CD8-positive, alpha-beta memory T cell (primary cell): Measurements from ENCODE around the gene FBXO11. TPM values are rescaled to one million over a fixed set of nuclear protein-coding genes. Genes with fewer than 3 reads are reported as not detected.
A peak's percentile ranks its signal among the peaks of the same experiment; 100 is the strongest.

Experiments
- CTCF ChIA-PET: fragments of 350-600 bp; sonication (Branson Sonifier 250); formaldehyde crosslinking; loops from one replicate; lab custom pipeline; 2021; ENCODE audit warnings: antibody characterized with exemption; lab: Charles Lee
- POLR2A ChIA-PET: fragments of 350-600 bp; sonication (Branson Sonifier 250); formaldehyde crosslinking; loops from one replicate; lab custom pipeline; 2021; ENCODE audit warnings: antibody characterized with exemption; lab: Charles Lee
- DNase-seq, 5 donors: peaks; one replicate each; pipeline versions ENCODE4 v3.0.0 to v3.0.0-alpha.2; 2020 to 2022; ENCODE audit warnings: mixed read lengths in 1 of 5
- H3K27ac ChIP-seq: one replicate; pipeline ENCODE4 v1.7.0; 2013; ENCODE audit warnings: low read depth, mild to moderate bottlenecking, low read length, moderate library complexity
- H3K27me3 ChIP-seq: 2 replicates; pipeline ENCODE4 v1.7.0; 2013; ENCODE audit warnings: low read length, mild to moderate bottlenecking; ENCODE audit not compliant: insufficient read depth, poor library complexity, severe bottlenecking
- H3K36me3 ChIP-seq: 2 replicates; pipeline ENCODE4 v1.7.0; 2013; ENCODE audit warnings: mild to moderate bottlenecking, low read length, moderate library complexity; ENCODE audit not compliant: insufficient read depth
- H3K4me1 ChIP-seq: 2 replicates; pipeline ENCODE4 v1.7.0; 2013; ENCODE audit warnings: mild to moderate bottlenecking, low read length, moderate library complexity; ENCODE audit not compliant: insufficient read depth
- H3K4me3 ChIP-seq: 2 replicates; pipeline ENCODE4 v1.7.0; 2013; ENCODE audit warnings: mild to moderate bottlenecking, low read length
- H3K9me3 ChIP-seq: 2 replicates; pipeline ENCODE4 v1.7.0; 2013; ENCODE audit warnings: mild to moderate bottlenecking, low read length
- H3K27ac Mint-ChIP-seq, 8 donors: one replicate each; pipeline ENCODE4 v1.8.0; 2020 to 2021; ENCODE audit warnings: mixed read lengths in 8 of 8, mild to moderate bottlenecking in 6 of 8, inconsistent platforms in 3 of 8, moderate library complexity in 3 of 8
- H3K27me3 Mint-ChIP-seq, 2 donors: one replicate each; pipeline ENCODE4 v1.8.0; 2020 to 2021; ENCODE audit warnings: mixed read lengths in 2 of 2, mild to moderate bottlenecking in 1 of 2, moderate library complexity in 1 of 2
- H3K36me3 Mint-ChIP-seq, 3 donors: one replicate each; pipeline ENCODE4 v1.8.0; 2020 to 2021; ENCODE audit warnings: mixed read lengths in 3 of 3, inconsistent platforms in 1 of 3, mild to moderate bottlenecking in 1 of 3
- H3K4me1 Mint-ChIP-seq, 3 donors: one replicate each; pipeline ENCODE4 v1.8.0; 2020 to 2021; ENCODE audit warnings: mixed read lengths in 3 of 3, inconsistent platforms in 1 of 3, mild to moderate bottlenecking in 1 of 3
- H3K4me3 Mint-ChIP-seq, 7 donors: one replicate each; pipeline ENCODE4 v1.8.0; 2020 to 2021; ENCODE audit warnings: mixed read lengths in 7 of 7, mild to moderate bottlenecking in 6 of 7, moderate library complexity in 4 of 7, inconsistent platforms in 2 of 7
- H3K9me3 Mint-ChIP-seq, 5 donors: one replicate each; pipeline ENCODE4 v1.8.0; 2020 to 2022; ENCODE audit warnings: mixed read lengths in 5 of 5, mild to moderate bottlenecking in 3 of 5, moderate library complexity in 2 of 5, inconsistent platforms in 1 of 5
- polyA plus RNA-seq: library from polyadenylated mRNA; unstranded; fragments of 300-500 nt; fragmentation: Illumina TruSeq; gene quantifications from one replicate; pipeline ENCODE4 v1.2.3, GENCODE V29; 2021
- total RNA-seq, 2 experiments: library from RNA; stranded (reverse); gene quantifications; one replicate each; pipeline ENCODE4 v1.2.3, GENCODE V29; 2021

FBXO11 gene
- total and polyA plus RNA-seq, 3 experiments from 2014 or later: 9.9 to 41.8 (median 41.2) TPM

DNA sequence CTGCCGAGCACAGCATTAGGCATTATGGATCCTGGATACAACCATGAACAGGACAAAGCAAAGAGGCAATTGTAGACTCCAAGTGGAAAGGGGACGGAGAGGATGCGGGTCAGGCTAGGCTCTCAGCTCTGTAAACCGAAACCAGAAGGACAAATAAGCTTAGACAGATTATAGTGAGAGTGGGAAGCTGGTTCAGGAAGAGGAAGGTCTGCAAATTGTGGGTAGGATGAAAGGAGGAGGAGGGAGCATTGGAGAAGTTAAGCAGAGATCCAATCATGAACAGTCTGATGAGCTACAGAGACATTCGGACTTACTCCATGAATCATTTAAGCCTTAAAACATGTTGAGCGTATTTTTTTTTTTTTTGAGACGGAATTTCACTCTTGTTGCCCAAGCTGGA, 120.3 kb downstream of the FBXO11 start:
- Histone ChIP-seq H3K36me3 (no peaks in the 10 kb centered on the region), H3K27ac (no peak overlapping the region), H3K4me3 (no peak overlapping the region), H3K4me1 (peaks cover 19% of the 10 kb centered on the region), H3K9me3 (no peaks in the 10 kb centered on the region), H3K27me3 (no peaks in the 10 kb centered on the region)
- ChIA-PET POLR2A (no interaction called here), CTCF (no interaction called here)
- no peak for DNase-seq
- Mint-ChIP-seq H3K36me3 (peaks cover 0 to 13% (median 4%) of the 10 kb centered on the region in 3 donors), H3K4me1 (peaks cover 21 to 51% (median 22%) of the 10 kb centered on the region in 3 donors), H3K27ac (peak overlapping the region in 5 of 8 donors; percentile 2 to 95 (median 62)), H3K9me3 (no peaks in the 10 kb centered on the region), H3K4me3 (peak overlapping the region in 4 of 7 donors; percentile 15 to 64 (median 36)), H3K27me3 (peaks cover 0 to 2% of the 10 kb centered on the region in 2 donors)

DNA sequence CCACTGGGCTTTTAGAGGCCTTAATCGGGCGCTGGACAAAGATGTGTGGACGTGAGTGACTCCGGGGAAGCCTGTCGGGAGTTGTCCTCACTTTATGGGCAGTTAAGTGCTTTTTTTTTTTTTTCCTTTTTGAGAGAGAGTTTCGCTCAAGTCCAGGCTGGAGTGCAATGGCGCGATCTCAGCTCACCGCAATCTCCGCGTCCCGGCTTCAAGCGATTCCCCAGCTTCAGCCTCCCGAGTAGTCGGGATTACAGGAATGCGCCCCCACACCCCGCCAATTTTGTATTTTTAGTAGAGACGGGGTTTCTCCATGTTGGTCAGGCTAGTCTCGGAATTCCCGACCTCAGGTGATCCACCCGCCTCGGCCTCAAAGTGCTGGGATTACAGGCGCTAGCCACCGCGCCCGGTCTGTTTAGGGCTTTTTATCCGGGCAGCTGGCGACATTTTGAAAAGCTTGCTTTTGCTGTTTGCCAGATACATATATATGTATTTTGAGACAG, 121.9 kb downstream of the FBXO11 start:
- H3K4me1 ChIP-seq: peaks cover 19% of the 10 kb centered on the region
- POLR2A ChIA-PET: no interaction called here
- H3K27ac ChIP-seq: no peak overlapping the region
- CTCF ChIA-PET: interaction anchor here (3.1 kb wide), 1 partner anchor 17 kb away, joined by 19 read pairs; no protein-coding TSS in a partner anchor
- no peaks in the 10 kb centered on the region for H3K36me3 ChIP-seq
- Mint-ChIP-seq H3K36me3 (peaks cover 0 to 5% (median 2%) of the 10 kb centered on the region in 3 donors), H3K27me3 (peaks cover 0 to 2% of the 10 kb centered on the region in 2 donors), H3K4me1 (peaks cover 15 to 41% (median 17%) of the 10 kb centered on the region in 3 donors), H3K4me3 (peak overlapping the region; percentile 89 to 95 (median 90)), H3K27ac (peak overlapping the region in 7 of 8 donors; percentile 24 to 97 (median 91)), H3K9me3 (no peaks in the 10 kb centered on the region)
- peak overlapping the region; percentile 34 for H3K4me3 ChIP-seq
- H3K27me3 ChIP-seq: no peaks in the 10 kb centered on the region
- DNase-seq: no peak
- H3K9me3 ChIP-seq: no peaks in the 10 kb centered on the region

DNA sequence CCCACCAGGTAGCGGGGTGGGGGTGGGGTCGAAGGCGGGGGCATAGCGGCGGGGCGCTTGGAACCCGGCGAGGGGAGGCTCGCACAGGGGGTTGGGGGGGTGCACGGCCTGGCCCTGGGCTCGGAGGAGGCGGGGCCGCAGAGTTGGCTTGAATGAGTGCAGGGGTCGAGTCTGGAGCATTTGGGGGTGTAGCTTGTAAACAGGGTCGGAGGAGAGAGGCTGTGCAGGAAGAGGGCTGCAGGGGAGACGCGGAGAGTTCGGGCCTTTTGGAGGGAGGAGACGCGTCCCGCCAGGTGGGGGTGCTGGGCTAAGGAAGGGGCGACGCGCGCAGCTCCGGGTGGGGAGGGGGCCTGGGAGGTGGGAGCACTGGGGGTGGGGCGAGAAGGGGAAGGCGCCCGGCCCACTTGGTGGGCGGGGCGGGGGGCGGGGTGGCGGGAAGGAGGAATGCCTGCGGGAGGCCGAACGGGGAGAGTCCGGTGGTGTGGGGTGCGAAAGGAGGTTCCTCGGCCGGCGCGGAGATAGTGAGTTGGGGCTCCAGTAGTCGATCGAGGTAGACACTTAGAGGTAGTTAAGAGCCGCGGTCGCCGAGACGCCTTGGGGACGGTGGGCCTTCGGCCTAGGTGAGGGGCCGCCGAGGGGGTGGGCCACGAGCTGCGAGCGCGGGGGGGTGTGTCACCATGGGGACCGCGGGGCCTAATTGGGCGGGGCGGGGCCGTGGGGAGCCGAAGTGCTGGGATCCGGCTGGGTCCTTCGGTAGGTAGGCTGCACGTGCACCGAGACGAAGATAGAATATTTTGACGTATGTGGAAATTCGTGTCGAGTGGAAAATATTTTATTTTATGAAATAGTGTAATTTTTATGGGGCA, 122.6 kb downstream of the FBXO11 start:
- Histone ChIP-seq H3K27ac (peak overlapping the region; percentile 79), H3K9me3 (no peaks in the 10 kb centered on the region), H3K4me1 (peaks cover 19% of the 10 kb centered on the region), H3K4me3 (peak overlapping the region; percentile 90), H3K36me3 (no peaks in the 10 kb centered on the region), H3K27me3 (no peaks in the 10 kb centered on the region)
- Mint-ChIP-seq H3K4me3 (peak overlapping the region; percentile 89 to 95 (median 90)), H3K36me3 (peaks cover 0 to 5% (median 2%) of the 10 kb centered on the region in 3 donors), H3K27me3 (peaks cover 0 to 2% of the 10 kb centered on the region in 2 donors), H3K9me3 (no peaks in the 10 kb centered on the region), H3K4me1 (peaks cover 15 to 41% (median 17%) of the 10 kb centered on the region in 3 donors), H3K27ac (peak overlapping the region; percentile 83 to 97 (median 91))
- ChIA-PET CTCF (interaction anchor here (1.0 to 3.1 kb wide), 4 partner anchors 16 to 321 kb away, joined by 3 to 19 read pairs (median 3); no protein-coding TSS in a partner anchor), POLR2A (interaction anchor here (0.6 to 1.4 kb wide), 3 partner anchors 17 to 116 kb away, joined by 3 to 9 read pairs (median 3); no protein-coding TSS in a partner anchor)
- DNase-seq: peak; percentile 61 to 78 (median 66)

DNA sequence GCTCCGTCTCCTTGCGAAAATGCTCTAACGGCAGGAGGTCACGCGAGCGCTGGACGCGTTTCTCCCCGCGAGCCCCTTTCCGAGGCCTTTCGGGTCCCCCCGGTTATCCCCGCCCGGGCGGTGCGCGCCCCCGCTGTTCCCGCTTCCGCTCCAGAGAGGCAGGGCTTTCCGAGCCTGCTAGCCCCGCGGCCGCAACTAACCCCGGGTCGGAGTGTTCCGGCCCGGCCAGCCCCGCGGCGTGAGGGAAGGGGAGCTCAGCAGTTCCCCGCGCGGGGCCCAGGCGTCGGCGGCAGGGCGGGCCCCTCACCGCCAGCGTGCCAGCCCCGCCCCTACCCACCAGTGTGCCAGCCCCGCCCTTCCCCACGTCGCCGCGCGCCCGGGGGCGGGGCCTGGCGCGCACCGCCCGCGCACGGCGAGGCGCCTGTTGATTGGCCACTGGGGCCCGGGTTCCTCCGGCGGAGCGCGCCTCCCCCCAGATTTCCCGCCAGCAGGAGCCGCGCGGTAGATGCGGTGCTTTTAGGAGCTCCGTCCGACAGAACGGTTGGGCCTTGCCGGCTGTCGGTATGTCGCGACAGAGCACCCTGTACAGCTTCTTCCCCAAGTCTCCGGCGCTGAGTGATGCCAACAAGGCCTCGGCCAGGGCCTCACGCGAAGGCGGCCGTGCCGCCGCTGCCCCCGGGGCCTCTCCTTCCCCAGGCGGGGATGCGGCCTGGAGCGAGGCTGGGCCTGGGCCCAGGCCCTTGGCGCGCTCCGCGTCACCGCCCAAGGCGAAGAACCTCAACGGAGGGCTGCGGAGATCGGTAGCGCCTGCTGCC, 123.4 kb downstream of the FBXO11 start, which contains the start of gene MSH6:
Gene MSH6 (plus strand): TSS at position 475 of the 815 bp plus-strand sequence. CDS start 89 bp downstream, at position 564.
- Mint-ChIP-seq H3K4me1 (peaks cover 15 to 40% (median 17%) of the 10 kb centered on the region in 3 donors), H3K9me3 (no peaks in the 10 kb centered on the region), H3K27me3 (peaks cover 0 to 2% of the 10 kb centered on the region in 2 donors), H3K27ac (peak within 1 kb of the TSS; percentile 83 to 97 (median 91)), H3K36me3 (peaks cover 0 to 5% (median 2%) of the 10 kb centered on the region in 3 donors), H3K4me3 (peak within 1 kb of the TSS; percentile 89 to 95 (median 90))
- H3K27me3 ChIP-seq: no peaks in the 10 kb centered on the region
- peak; percentile 84 to 93 (median 90) for DNase-seq
- ChIA-PET POLR2A (interaction anchor here (0.6 to 1.4 kb wide), 6 partner anchors 18 to 643 kb away, joined by 3 to 9 read pairs (median 3); no protein-coding TSS in a partner anchor), CTCF (interaction anchor here (1.0 to 3.1 kb wide), 6 partner anchors 11 to 322 kb away, joined by 3 to 19 read pairs (median 3); no protein-coding TSS in a partner anchor)
- no peaks in the 10 kb centered on the region for H3K9me3 ChIP-seq
- H3K4me1 ChIP-seq: peaks cover 19% of the 10 kb centered on the region
- H3K27ac ChIP-seq: peak within 1 kb of the TSS; percentile 79
- H3K36me3 ChIP-seq: no peaks in the 10 kb centered on the region
- H3K4me3 ChIP-seq: peak within 1 kb of the TSS; percentile 90

DNA sequence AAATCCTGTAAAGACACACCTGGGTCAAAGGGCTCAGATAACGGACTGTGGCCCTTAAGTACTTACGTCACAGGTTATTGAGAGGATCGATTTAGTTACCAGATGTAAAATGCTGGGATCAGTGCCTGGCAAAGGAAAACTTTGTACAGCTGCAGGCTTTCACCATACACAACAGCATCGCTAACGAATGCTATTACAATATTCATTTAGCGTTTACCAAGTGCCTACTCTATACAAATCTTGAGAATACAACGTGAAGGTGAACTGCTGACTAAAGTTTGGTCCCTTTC, 124.0 kb downstream of the FBXO11 start:
- peak overlapping the region; percentile 70 to 96 (median 86) for H3K27ac Mint-ChIP-seq
- POLR2A ChIA-PET: interaction anchor here (0.6 kb wide), 1 partner anchor 531 kb away, joined by 3 read pairs; no protein-coding TSS in a partner anchor
- H3K27me3 ChIP-seq: no peaks in the 10 kb centered on the region
- peaks cover 19% of the 10 kb centered on the region for H3K4me1 ChIP-seq
- no peaks in the 10 kb centered on the region for H3K36me3 ChIP-seq
- H3K9me3 Mint-ChIP-seq: no peaks in the 10 kb centered on the region
- H3K27me3 Mint-ChIP-seq: peaks cover 0 to 2% of the 10 kb centered on the region in 2 donors
- peaks cover 15 to 35% (median 17%) of the 10 kb centered on the region in 3 donors for H3K4me1 Mint-ChIP-seq
- peaks cover 0 to 5% (median 2%) of the 10 kb centered on the region in 3 donors for H3K36me3 Mint-ChIP-seq
- peak overlapping the region; percentile 79 for H3K27ac ChIP-seq
- CTCF ChIA-PET: interaction anchor here (1.0 to 3.1 kb wide), 3 partner anchors 11 to 16 kb away, joined by 3 to 19 read pairs (median 4); no protein-coding TSS in a partner anchor
- no peaks in the 10 kb centered on the region for H3K9me3 ChIP-seq
- H3K4me3 ChIP-seq: peak overlapping the region; percentile 60
- H3K4me3 Mint-ChIP-seq: peak overlapping the region; percentile 83 to 94 (median 89)
- DNase-seq: no peak

DNA sequence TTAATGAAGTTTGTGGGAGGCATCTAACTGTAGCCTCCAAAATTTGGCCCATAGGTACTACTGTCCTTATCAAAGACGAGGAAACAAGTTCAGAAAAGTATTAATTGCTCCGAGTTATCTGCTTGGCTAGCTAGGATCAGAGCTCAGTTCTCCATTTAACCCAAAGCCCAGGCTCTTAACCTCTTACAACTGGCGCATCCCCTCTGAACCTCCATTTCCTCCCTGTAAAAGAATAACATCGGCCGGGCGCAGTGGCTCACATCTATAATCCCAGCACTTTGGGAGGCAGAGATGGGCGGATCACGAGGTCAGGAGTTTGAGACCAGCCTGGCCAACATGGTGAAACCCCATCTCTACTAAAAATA, 126.9 kb downstream of the FBXO11 start:
- H3K9me3 Mint-ChIP-seq: no peaks in the 10 kb centered on the region
- Histone ChIP-seq H3K36me3 (no peaks in the 10 kb centered on the region), H3K9me3 (no peaks in the 10 kb centered on the region), H3K27ac (no peak overlapping the region), H3K4me3 (no peak overlapping the region), H3K4me1 (peaks cover 3% of the 10 kb centered on the region), H3K27me3 (no peaks in the 10 kb centered on the region)
- peaks cover 0 to 2% (median 0%) of the 10 kb centered on the region in 3 donors for H3K36me3 Mint-ChIP-seq
- no peaks in the 10 kb centered on the region for H3K27me3 Mint-ChIP-seq
- DNase-seq: no peak
- ChIA-PET POLR2A (no interaction called here), CTCF (interaction anchor here (0.6 to 2.4 kb wide), 3 partner anchors 12 to 114 kb away, joined by 3 to 8 read pairs (median 3); no protein-coding TSS in a partner anchor)
- no peak overlapping the region for H3K4me3 Mint-ChIP-seq
- no peak overlapping the region for H3K27ac Mint-ChIP-seq
- H3K4me1 Mint-ChIP-seq: peaks cover 0 to 9% (median 3%) of the 10 kb centered on the region in 3 donors
